HepG2 (cell line): ENCODE measurements around the gene BRCA1. TPM values are rescaled to one million over a fixed set of nuclear protein-coding genes. Genes with fewer than 3 reads are reported as not detected.

ENCODE experiments used
- BORCS8-MEF2B ChIP-seq: sonication (generic); formaldehyde crosslinking; IDR thresholded peaks from 2 replicates; pipeline ENCODE4 v1.8.0; 2022; ENCODE audit warnings: mild to moderate bottlenecking, missing genetic modification reagents
- CBFB ChIP-seq: sonication (generic); formaldehyde crosslinking; IDR thresholded peaks from 2 replicates; pipeline ENCODE4 v1.4.0; 2020; ENCODE audit warnings: missing genetic modification reagents
- CHD4 ChIP-seq: fragments of 200-600 bp; sonication (generic); IDR thresholded peaks from 2 replicates; pipeline ENCODE4 v1.7.0; 2017; ENCODE audit warnings: mild to moderate bottlenecking, low read length, borderline replicate concordance
- EHMT2 ChIP-seq: fragments of 200-600 bp; sonication (generic); IDR thresholded peaks from 2 replicates; pipeline ENCODE4 v1.7.0; 2017; ENCODE audit warnings: antibody characterized with exemption, low read depth, low read length, borderline replicate concordance
- GLI4 ChIP-seq: sonication (generic); formaldehyde crosslinking; IDR thresholded peaks from 2 replicates; pipeline ENCODE4 v1.5.1; 2020; ENCODE audit warnings: missing genetic modification reagents, mild to moderate bottlenecking, moderate library complexity, borderline replicate concordance
- MEIS2 ChIP-seq: sonication (generic); formaldehyde crosslinking; IDR thresholded peaks from 2 replicates; pipeline ENCODE4 v1.9.0; 2021; ENCODE audit warnings: mild to moderate bottlenecking, missing genetic modification reagents
- PAX8 ChIP-seq: sonication (generic); formaldehyde crosslinking; IDR thresholded peaks from 2 replicates; pipeline ENCODE4 v1.8.0; 2022; ENCODE audit warnings: mild to moderate bottlenecking, missing genetic modification reagents, borderline replicate concordance
- REPIN1 ChIP-seq: sonication (generic); formaldehyde crosslinking; IDR thresholded peaks from 2 replicates; pipeline ENCODE4 v1.8.0; 2022; ENCODE audit warnings: missing genetic modification reagents, low read depth, mild to moderate bottlenecking, borderline replicate concordance
- SOX13 ChIP-seq, 3 experiments: fragments of 450-650 bp in 1 of 3; sonication (generic) in 1 of 3; formaldehyde crosslinking in 1 of 3; IDR thresholded peaks in 2 of 3; conservative IDR thresholded peaks in 1 of 3; 2 replicates each; pipeline versions ENCODE4 v1.5.0 to v1.6.1; 2016 to 2020; ENCODE audit warnings: antibody characterized with exemption in 1 of 3, mild to moderate bottlenecking in 1 of 3, missing compliant biosample characterization in 1 of 3, missing genetic modification reagents in 1 of 3, moderate library complexity in 1 of 3
- WIZ ChIP-seq: sonication (generic); formaldehyde crosslinking; IDR thresholded peaks from 2 replicates; pipeline ENCODE4 v1.5.1; 2020; ENCODE audit warnings: mild to moderate bottlenecking, missing genetic modification reagents
- ZNF674 ChIP-seq: sonication (generic); formaldehyde crosslinking; IDR thresholded peaks from 2 replicates; pipeline ENCODE4 v1.5.0; 2020; ENCODE audit warnings: low read depth, mild to moderate bottlenecking, missing genetic modification reagents
- ZSCAN21 ChIP-seq: sonication (generic); formaldehyde crosslinking; IDR thresholded peaks from 2 replicates; pipeline ENCODE4 v1.8.0; 2022; ENCODE audit warnings: mild to moderate bottlenecking, missing genetic modification reagents, moderate library complexity, borderline replicate concordance
- polyA plus RNA-seq, 8 experiments: library from polyadenylated mRNA; depleted of rRNA in 3 of 8; stranded (reverse) in 7 of 8; unstranded in 1 of 8; fragments of >200 nt; fragmentation: Illumina TruSeq in 4 of 8; extraction: Trizol in 4 of 8; gene quantifications; 2 replicates each; pipeline versions ENCODE4 v1.2.1 to v1.2.3, GENCODE V29; 2011 to 2016; ENCODE audit warnings: low read depth in 4 of 8, missing spikeins in 1 of 8, mixed read lengths in 1 of 8; ENCODE audit not compliant: insufficient read depth in 1 of 8
- total RNA-seq, 5 experiments: library from RNA; depleted of rRNA; stranded (reverse); fragments of >200 nt; fragmentation: Illumina TruSeq; extraction: Trizol; gene quantifications; 2 replicates each; pipeline ENCODE4 v1.2.3, GENCODE V29; 2016; ENCODE audit warnings: low read depth in 1 of 5
- TF ChIP-seq, protein P1 (sequence below): sonication (generic); formaldehyde crosslinking; IDR thresholded peaks from 2 replicates; pipeline ENCODE4 v1.4.0; 2020; ENCODE audit warnings: missing genetic modification reagents
- TF ChIP-seq, protein P2 (sequence below): sonication (generic); formaldehyde crosslinking; IDR thresholded peaks from 2 replicates; pipeline ENCODE4 v1.5.0; 2020; ENCODE audit warnings: missing genetic modification reagents
- TF ChIP-seq, protein P3 (sequence below): sonication (generic); formaldehyde crosslinking; IDR thresholded peaks from 2 replicates; pipeline ENCODE4 v1.4.0; 2020; ENCODE audit warnings: mild to moderate bottlenecking, missing genetic modification reagents
- TF ChIP-seq, protein P4 (sequence below): IDR thresholded peaks from 2 replicates; pipeline ENCODE4 v1.6.1; 2016
- TF ChIP-seq, protein P5 (sequence below): sonication (generic); formaldehyde crosslinking; conservative IDR thresholded peaks from 2 replicates; pipeline ENCODE4 v1.4.0; 2020; ENCODE audit warnings: missing genetic modification reagents
- TF ChIP-seq, protein P6 (sequence below): sonication (generic); formaldehyde crosslinking; IDR thresholded peaks from 2 replicates; pipeline ENCODE4 v1.8.0; 2022; ENCODE audit warnings: mild to moderate bottlenecking, missing genetic modification reagents, moderate library complexity
- TF ChIP-seq, protein P7 (sequence below): sonication (generic); formaldehyde crosslinking; IDR thresholded peaks from 2 replicates; pipeline ENCODE4 v1.9.0; 2021; ENCODE audit warnings: missing genetic modification reagents, mild to moderate bottlenecking, borderline replicate concordance

The BRCA1 gene
- total and polyA plus RNA-seq, 2 of the 13 experiments (the other 11 are each of a cell fraction or from before 2014, with no cell fraction given), result 13.3 to 37.5 TPM

DNA sequence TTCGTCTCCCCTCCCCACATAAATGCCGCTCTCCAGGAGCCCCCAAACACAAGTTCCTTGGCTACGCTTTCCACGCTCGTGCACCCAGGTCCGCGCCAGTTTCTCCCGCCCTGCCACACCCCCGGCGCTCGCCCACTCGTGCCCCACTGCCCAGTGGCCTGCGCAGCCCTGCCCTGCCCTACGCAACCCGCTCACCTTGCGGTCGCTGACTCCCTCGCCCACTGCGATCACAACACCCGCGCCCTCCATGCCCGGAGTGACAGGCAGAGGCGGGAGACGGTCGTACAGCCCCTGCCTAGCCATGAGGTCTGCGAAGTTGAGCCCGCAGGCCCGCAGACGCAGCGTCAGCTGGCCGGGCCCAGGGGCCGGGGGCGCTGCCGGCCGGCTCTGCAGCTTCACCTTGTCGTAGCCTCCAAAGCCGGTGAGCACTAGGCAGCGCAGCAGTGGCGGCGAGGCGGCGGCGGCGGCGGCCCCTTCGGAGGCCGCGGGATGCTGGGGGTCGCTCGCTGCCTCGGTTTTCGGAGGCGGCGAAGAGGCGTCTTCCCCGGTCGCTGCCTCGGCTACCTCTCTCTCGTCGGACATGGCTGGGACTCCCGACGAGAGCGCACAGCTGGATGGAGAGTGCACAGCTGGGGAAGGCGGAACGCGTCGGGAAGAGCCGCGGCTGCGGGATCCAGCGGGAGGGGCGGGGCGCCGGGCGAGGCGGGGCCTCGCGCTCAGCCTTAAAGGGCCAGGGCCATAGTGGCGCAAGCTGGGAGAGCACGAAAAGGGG lies 103.2 kb downstream of the BRCA1 start, which contains the start of gene VAT1 (continued):
- TF ChIP-seq, protein P1, sequence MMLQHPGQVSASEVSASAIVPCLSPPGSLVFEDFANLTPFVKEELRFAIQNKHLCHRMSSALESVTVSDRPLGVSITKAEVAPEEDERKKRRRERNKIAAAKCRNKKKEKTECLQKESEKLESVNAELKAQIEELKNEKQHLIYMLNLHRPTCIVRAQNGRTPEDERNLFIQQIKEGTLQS (CRISPR knock-in tag), result peak; percentile 42; the same call in 1 of the 2 replicates
- TF ChIP-seq PAX8 (CRISPR knock-in tag), result 0 out of 2 replicates have a peak, but pooled peaks have one; percentile 57
- TF ChIP-seq, protein P2, sequence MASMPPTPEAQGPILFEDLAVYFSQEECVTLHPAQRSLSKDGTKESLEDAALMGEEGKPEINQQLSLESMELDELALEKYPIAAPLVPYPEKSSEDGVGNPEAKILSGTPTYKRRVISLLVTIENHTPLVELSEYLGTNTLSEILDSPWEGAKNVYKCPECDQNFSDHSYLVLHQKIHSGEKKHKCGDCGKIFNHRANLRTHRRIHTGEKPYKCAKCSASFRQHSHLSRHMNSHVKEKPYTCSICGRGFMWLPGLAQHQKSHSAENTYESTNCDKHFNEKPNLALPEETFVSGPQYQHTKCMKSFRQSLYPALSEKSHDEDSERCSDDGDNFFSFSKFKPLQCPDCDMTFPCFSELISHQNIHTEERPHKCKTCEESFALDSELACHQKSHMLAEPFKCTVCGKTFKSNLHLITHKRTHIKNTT (CRISPR knock-in tag), result no peak
- TF ChIP-seq ZSCAN21 (CRISPR knock-in tag), result peak; percentile 77; the same call in 1 of the 2 replicates
- TF ChIP-seq, protein P3, sequence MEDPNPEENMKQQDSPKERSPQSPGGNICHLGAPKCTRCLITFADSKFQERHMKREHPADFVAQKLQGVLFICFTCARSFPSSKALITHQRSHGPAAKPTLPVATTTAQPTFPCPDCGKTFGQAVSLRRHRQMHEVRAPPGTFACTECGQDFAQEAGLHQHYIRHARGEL (CRISPR knock-in tag), result no peak
- no peak for TF ChIP-seq EHMT2
- TF ChIP-seq, protein P4, sequence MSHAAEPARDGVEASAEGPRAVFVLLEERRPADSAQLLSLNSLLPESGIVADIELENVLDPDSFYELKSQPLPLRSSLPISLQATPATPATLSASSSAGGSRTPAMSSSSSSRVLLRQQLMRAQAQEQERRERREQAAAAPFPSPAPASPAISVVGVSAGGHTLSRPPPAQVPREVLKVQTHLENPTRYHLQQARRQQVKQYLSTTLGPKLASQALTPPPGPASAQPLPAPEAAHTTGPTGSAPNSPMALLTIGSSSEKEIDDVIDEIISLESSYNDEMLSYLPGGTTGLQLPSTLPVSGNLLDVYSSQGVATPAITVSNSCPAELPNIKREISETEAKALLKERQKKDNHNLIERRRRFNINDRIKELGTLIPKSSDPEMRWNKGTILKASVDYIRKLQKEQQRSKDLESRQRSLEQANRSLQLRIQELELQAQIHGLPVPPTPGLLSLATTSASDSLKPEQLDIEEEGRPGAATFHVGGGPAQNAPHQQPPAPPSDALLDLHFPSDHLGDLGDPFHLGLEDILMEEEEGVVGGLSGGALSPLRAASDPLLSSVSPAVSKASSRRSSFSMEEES (CRISPR knock-in tag), result no peak
- TF ChIP-seq ZNF674 (CRISPR knock-in tag), result 0 out of 2 replicates have a peak, but pooled peaks have one; percentile 35
- peak; percentile 80; the same call in 1 of the 2 replicates for TF ChIP-seq BORCS8-MEF2B (CRISPR knock-in tag)
- peak; percentile 81; the same call in 1 of the 2 replicates for TF ChIP-seq GLI4 (CRISPR knock-in tag)
- 0 out of 2 replicates have a peak, but pooled peaks have one; percentile 85 for TF ChIP-seq WIZ
- TF ChIP-seq, protein P5, sequence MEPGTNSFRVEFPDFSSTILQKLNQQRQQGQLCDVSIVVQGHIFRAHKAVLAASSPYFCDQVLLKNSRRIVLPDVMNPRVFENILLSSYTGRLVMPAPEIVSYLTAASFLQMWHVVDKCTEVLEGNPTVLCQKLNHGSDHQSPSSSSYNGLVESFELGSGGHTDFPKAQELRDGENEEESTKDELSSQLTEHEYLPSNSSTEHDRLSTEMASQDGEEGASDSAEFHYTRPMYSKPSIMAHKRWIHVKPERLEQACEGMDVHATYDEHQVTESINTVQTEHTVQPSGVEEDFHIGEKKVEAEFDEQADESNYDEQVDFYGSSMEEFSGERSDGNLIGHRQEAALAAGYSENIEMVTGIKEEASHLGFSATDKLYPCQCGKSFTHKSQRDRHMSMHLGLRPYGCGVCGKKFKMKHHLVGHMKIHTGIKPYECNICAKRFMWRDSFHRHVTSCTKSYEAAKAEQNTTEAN (CRISPR knock-in tag), result peak; percentile 71; the same call in 1 of the 2 replicates
- peak; percentile 91 for TF ChIP-seq REPIN1 (CRISPR knock-in tag)
- no peak for TF ChIP-seq CBFB (CRISPR knock-in tag)
- TF ChIP-seq, protein P6, sequence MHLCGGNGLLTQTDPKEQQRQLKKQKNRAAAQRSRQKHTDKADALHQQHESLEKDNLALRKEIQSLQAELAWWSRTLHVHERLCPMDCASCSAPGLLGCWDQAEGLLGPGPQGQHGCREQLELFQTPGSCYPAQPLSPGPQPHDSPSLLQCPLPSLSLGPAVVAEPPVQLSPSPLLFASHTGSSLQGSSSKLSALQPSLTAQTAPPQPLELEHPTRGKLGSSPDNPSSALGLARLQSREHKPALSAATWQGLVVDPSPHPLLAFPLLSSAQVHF (CRISPR knock-in tag), result 0 out of 2 replicates have a peak, but pooled peaks have one; percentile 76
- no peak for TF ChIP-seq SOX13 (IDR thresholded peaks at IDR 0.05)
- peak in 1 of 2 experiments; percentile 42; a peak in 2 of 4 replicates for TF ChIP-seq SOX13 (CRISPR knock-in tag; conservative IDR thresholded peaks at IDR 0.05 in 1 of 2, IDR thresholded peaks at IDR 0.05 in 1 of 2)
- no peak for TF ChIP-seq CHD4
- TF ChIP-seq, protein P7, sequence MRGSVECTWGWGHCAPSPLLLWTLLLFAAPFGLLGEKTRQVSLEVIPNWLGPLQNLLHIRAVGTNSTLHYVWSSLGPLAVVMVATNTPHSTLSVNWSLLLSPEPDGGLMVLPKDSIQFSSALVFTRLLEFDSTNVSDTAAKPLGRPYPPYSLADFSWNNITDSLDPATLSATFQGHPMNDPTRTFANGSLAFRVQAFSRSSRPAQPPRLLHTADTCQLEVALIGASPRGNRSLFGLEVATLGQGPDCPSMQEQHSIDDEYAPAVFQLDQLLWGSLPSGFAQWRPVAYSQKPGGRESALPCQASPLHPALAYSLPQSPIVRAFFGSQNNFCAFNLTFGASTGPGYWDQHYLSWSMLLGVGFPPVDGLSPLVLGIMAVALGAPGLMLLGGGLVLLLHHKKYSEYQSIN (CRISPR knock-in tag), result no peak
- TF ChIP-seq MEIS2, result peak; percentile 75; the same call in 1 of the 2 replicates
